Choroid plexus epithelial cell (primary cell): ENCODE results near the gene SH2D6.

Experiments used
- DNase-seq: peaks from one replicate; pipeline ENCODE4 v3.0.0-alpha.2; 2010; ENCODE audit warnings: low read depth
- H3K4me3 ChIP-seq: 2 replicates; pipeline ENCODE4 v1.5.1; 2011; ENCODE audit warnings: low read depth, mild to moderate bottlenecking, control low read depth, low read length, moderate library complexity
- TF ChIP-seq, protein P1 (sequence below): conservative IDR thresholded peaks from 2 replicates; pipeline ENCODE4 v1.5.1; 2011; ENCODE audit warnings: low read depth, mild to moderate bottlenecking, control low read depth, inconsistent platforms, low read length, moderate library complexity

Gene SH2D6

GRCh38 chr2:85397925-85398331, 20.6 kb upstream of the SH2D6 start:
- TF ChIP-seq, protein P1, sequence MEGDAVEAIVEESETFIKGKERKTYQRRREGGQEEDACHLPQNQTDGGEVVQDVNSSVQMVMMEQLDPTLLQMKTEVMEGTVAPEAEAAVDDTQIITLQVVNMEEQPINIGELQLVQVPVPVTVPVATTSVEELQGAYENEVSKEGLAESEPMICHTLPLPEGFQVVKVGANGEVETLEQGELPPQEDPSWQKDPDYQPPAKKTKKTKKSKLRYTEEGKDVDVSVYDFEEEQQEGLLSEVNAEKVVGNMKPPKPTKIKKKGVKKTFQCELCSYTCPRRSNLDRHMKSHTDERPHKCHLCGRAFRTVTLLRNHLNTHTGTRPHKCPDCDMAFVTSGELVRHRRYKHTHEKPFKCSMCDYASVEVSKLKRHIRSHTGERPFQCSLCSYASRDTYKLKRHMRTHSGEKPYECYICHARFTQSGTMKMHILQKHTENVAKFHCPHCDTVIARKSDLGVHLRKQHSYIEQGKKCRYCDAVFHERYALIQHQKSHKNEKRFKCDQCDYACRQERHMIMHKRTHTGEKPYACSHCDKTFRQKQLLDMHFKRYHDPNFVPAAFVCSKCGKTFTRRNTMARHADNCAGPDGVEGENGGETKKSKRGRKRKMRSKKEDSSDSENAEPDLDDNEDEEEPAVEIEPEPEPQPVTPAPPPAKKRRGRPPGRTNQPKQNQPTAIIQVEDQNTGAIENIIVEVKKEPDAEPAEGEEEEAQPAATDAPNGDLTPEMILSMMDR, result no peak
- no peak overlapping the region for H3K4me3 ChIP-seq
- DNase-seq, result no peak

GRCh38 chr2:85398426-85399182, 19.9 kb upstream of the SH2D6 start:
- no peak for DNase-seq
- TF ChIP-seq, protein P1, result no peak
- H3K4me3 ChIP-seq, result no peak overlapping the region

GRCh38 chr2:85399183-85399455, 19.4 kb upstream of the SH2D6 start:
- DNase-seq, result no peak
- H3K4me3 ChIP-seq, result no peak overlapping the region
- TF ChIP-seq, protein P1, result no peak

- no peak overlapping the region for H3K4me3 ChIP-seq
- TF ChIP-seq, protein P1, result no peak
- DNase-seq, result no peak
Observed at GRCh38 chr2:85400023-85400422, 18.5 kb upstream of the SH2D6 start.

GRCh38 chr2:85400541-85401463, 17.7 kb upstream of the SH2D6 start:
- no peak for DNase-seq
- TF ChIP-seq, protein P1, result no peak
- no peak overlapping the region for H3K4me3 ChIP-seq

DNA sequence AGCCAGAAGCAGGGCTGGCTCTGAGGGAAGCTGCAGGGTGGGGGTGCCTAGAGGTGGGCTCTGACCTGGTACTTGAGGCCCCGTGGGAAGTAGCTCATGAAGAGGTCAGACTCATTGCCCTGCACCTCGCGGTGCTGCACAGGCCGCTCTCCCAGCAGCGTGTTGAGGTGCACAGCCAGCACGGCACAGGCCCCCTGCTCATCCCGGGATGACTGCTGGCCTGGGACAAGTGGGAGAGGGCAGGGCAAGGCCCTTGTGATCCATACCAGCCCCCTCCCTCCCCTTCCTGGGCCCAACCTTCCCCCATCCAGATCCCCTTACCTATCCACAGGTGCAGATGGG, 17.1 kb upstream of the SH2D6 start:
- DNase-seq, result no peak
- no peak overlapping the region for H3K4me3 ChIP-seq
- TF ChIP-seq, protein P1, result no peak
